HEK293T (cell line): ENCODE results near the gene MYO7A.

Experiments
- CTCF ChIA-PET: fragments of 350-600 bp; formaldehyde crosslinking; extraction: SDS; loops from one replicate; lab custom pipeline; 2021; ENCODE audit warnings: antibody characterized with exemption, inconsistent platforms; lab: Yijun Ruan, JAX
- POLR2A ChIA-PET: fragments of 350-600 bp; formaldehyde crosslinking; extraction: SDS; loops from one replicate; lab custom pipeline; 2020; ENCODE audit warnings: antibody characterized with exemption, inconsistent platforms; lab: Yijun Ruan, JAX
- DNase-seq: peaks from one replicate; pipeline ENCODE4 v3.0.0; 2012; ENCODE audit warnings: mixed read lengths; ENCODE audit errors: extremely low spot score
- ARNT ChIP-seq: fragments of 450-650 bp; IDR thresholded peaks from 2 replicates; pipeline ENCODE4 v1.6.1; 2017; ENCODE audit warnings: mild to moderate bottlenecking
- BHLHE40 ChIP-seq: fragments of 450-650 bp; IDR thresholded peaks from 2 replicates; pipeline ENCODE4 v1.6.1; 2016; ENCODE audit warnings: mild to moderate bottlenecking, moderate library complexity, borderline replicate concordance
- CTBP1 ChIP-seq: fragments of 450-650 bp; IDR thresholded peaks from 2 replicates; pipeline ENCODE4 v1.6.1; 2016; ENCODE audit warnings: borderline replicate concordance
- ELF4 ChIP-seq: fragments of 450-650 bp; IDR thresholded peaks from 2 replicates; pipeline ENCODE4 v1.6.1; 2017; ENCODE audit warnings: antibody characterized with exemption
- FOXA1 ChIP-seq: fragments of 450-650 bp; IDR thresholded peaks from 2 replicates; pipeline ENCODE4 v1.6.1; 2016; ENCODE audit warnings: mild to moderate bottlenecking
- FOXK2 ChIP-seq: fragments of 450-650 bp; IDR thresholded peaks from 2 replicates; pipeline ENCODE4 v1.6.1; 2016; ENCODE audit warnings: mild to moderate bottlenecking
- FOXM1 ChIP-seq: fragments of 450-650 bp; IDR thresholded peaks from 2 replicates; pipeline ENCODE4 v1.6.1; 2017; ENCODE audit warnings: mild to moderate bottlenecking, borderline replicate concordance
- HDGF ChIP-seq: fragments of 450-650 bp; IDR thresholded peaks from 2 replicates; pipeline ENCODE4 v1.6.1; 2017; ENCODE audit warnings: antibody characterized with exemption, borderline replicate concordance
- L3MBTL2 ChIP-seq: fragments of 450-650 bp; conservative IDR thresholded peaks from 2 replicates; pipeline ENCODE4 v1.6.1; 2016; ENCODE audit warnings: mild to moderate bottlenecking
- LEF1 ChIP-seq: fragments of 450-650 bp; IDR thresholded peaks from 2 replicates; pipeline ENCODE4 v1.6.1; 2017; ENCODE audit warnings: mild to moderate bottlenecking, borderline replicate concordance
- NFRKB ChIP-seq: fragments of 450-650 bp; IDR thresholded peaks from 2 replicates; pipeline ENCODE4 v1.6.1; 2016; ENCODE audit warnings: mild to moderate bottlenecking, moderate library complexity
- PKNOX1 ChIP-seq: fragments of 450-650 bp; IDR thresholded peaks from 2 replicates; pipeline ENCODE4 v1.6.1; 2016
- SP1 ChIP-seq: fragments of 450-650 bp; IDR thresholded peaks from 2 replicates; pipeline ENCODE4 v1.6.1; 2017
- SUZ12 ChIP-seq: fragments of 450-650 bp; IDR thresholded peaks from 2 replicates; pipeline ENCODE4 v1.6.1; 2016; ENCODE audit warnings: mild to moderate bottlenecking
- TARDBP ChIP-seq: fragments of 450-650 bp; IDR thresholded peaks from 2 replicates; pipeline ENCODE4 v1.6.1; 2016
- ZNF384 ChIP-seq: fragments of 450-650 bp; IDR thresholded peaks from 2 replicates; pipeline ENCODE4 v1.6.1; 2016

The MYO7A gene

DNA sequence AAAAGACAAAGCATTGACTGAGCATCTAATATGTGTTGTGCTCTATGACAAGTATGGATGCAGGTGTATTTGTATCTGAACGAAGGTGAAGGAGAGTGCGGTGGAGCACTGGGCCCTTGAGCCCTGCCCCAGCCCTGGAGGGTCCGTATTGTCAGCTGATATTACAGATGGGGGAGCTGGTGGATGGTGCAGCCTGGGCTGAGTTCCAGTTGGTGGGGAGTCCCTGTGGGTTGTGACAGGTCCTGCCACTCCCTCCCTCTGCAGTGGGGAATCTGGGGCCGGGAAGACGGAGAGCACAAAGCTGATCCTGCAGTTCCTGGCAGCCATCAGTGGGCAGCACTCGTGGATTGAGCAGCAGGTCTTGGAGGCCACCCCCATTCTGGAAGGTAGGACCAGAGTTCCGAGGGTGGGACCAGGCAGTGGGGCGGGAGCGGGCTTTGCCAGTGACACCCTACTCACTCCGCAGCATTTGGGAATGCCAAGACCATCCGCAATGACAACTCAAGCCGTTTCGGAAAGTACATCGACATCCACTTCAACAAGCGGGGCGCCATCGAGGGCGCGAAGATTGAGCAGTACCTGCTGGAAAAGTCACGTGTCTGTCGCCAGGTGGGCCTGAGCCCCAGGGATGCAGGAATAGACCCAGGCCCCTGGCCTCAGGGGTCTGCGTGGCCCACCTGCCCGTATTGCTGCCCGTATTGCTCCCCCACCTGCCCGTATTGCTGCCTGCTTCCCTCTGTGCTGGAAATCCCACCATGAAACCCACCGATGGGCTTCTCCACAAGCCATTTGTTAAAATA, 28.6 kb downstream of the MYO7A start:
- ChIA-PET CTCF (no interaction called here), POLR2A (no interaction called here)
- TF ChIP-seq SUZ12 (no peak), FOXK2 (no peak), ELF4 (no peak), PKNOX1 (no peak), NFRKB (no peak), TARDBP (no peak), SP1 (no peak)
- no peak for DNase-seq

- POLR2A ChIA-PET = no interaction called here
- TF ChIP-seq ELF4 (no peak), PKNOX1 (no peak), HDGF (no peak), FOXA1 (no peak), NFRKB (no peak)
- no peak for DNase-seq
- CTCF ChIA-PET = no interaction called here
Measured at GRCh38 chr11:77158041-77158695, 30.1 kb downstream of the MYO7A start.

DNA sequence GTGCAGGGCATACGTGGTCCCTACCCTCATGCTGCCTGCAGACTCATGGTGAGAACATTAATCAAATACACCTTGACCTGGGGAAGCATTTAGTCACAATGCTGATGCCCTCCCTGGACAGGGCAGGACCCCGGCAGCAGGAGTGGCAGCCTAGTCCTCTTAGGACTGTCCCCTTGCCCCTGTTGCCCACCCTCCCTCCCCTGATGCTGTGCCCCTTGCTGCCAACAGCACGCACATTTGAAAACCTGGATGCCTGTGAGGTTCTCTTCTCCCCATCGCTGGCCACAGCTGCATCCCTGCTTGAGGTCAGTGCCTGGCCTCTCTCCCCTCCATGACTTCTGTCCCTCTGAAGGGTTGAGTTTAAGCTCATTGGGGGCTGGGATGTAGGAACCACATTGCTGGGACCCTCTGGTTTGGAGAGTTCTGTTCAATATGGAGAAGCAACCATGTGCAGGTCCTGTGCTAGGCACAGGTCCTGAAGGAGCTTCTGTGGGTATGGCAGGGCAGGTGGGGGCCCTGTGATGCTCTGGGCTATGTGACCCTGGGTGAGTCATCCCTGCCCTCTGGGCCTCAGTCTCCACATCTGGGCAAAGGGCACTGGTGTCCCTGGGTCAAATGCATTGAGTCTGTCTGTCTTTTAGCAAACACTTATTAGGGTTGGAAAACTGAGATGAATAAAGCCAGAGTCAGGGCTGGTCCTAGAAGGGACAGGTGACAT, 31.3 kb downstream of the MYO7A start:
- no peak for TF ChIP-seq FOXM1
- TF ChIP-seq PKNOX1 = no peak
- TF ChIP-seq LEF1 = no peak
- TF ChIP-seq FOXK2 = no peak
- no peak for TF ChIP-seq HDGF
- no peak for TF ChIP-seq TARDBP
- TF ChIP-seq CTBP1 = no peak
- no peak for TF ChIP-seq FOXA1
- no peak for TF ChIP-seq ZNF384
- no peak for TF ChIP-seq ELF4
- no peak for TF ChIP-seq SP1
- no peak for TF ChIP-seq BHLHE40
- no peak for TF ChIP-seq L3MBTL2
- no peak for TF ChIP-seq NFRKB
- no peak for TF ChIP-seq SUZ12
- TF ChIP-seq ARNT = no peak
- ChIA-PET POLR2A (no interaction called here), CTCF (no interaction called here)
- no peak for DNase-seq

- ChIA-PET CTCF (no interaction called here), POLR2A (no interaction called here)
- DNase-seq = no peak
- TF ChIP-seq L3MBTL2 (no peak), HDGF (no peak), FOXK2 (no peak), SP1 (no peak), LEF1 (no peak), ARNT (no peak), SUZ12 (no peak), BHLHE40 (no peak), FOXM1 (no peak), TARDBP (no peak)
Measured at GRCh38 chr11:77159937-77160495, 32.0 kb downstream of the MYO7A start.

- TF ChIP-seq L3MBTL2 = no peak
- TF ChIP-seq TARDBP = no peak
- no peak for TF ChIP-seq FOXK2
- TF ChIP-seq PKNOX1 = no peak
- TF ChIP-seq ZNF384 = no peak
- no peak for TF ChIP-seq BHLHE40
- no peak for TF ChIP-seq FOXM1
- ChIA-PET CTCF (no interaction called here), POLR2A (no interaction called here)
- DNase-seq = no peak
Measured at GRCh38 chr11:77163271-77163670, 35.2 kb downstream of the MYO7A start.
